Gastroesophageal sphincter (tissue), 4 donors: ENCODE measurements around the gene NIPAL1. TPM values are rescaled to one million over a fixed set of nuclear protein-coding genes. Genes with fewer than 3 reads are reported as not detected.

Experiments used
- ATAC-seq: fragments of 150-250 bp; one replicate; pipeline ENCODE4 v1.9.1; 2016; ENCODE audit warnings: mild to moderate bottlenecking, moderate library complexity
- H3K27ac ChIP-seq, 4 donors: fragments of 200-600 bp; sonication (generic) in 3 of 4; 1 replicate in 3 of 4; 2 replicates in 1 of 4; pipeline ENCODE4 v1.5.1; 2016 to 2019
- H3K27me3 ChIP-seq: fragments of 200-600 bp; sonication (generic); one replicate; pipeline ENCODE4 v1.5.1; 2019
- H3K36me3 ChIP-seq, 2 donors: fragments of 200-600 bp; sonication (generic); one replicate each; pipeline ENCODE4 v1.5.1; 2019; ENCODE audit warnings: control low read depth in 1 of 2
- H3K4me1 ChIP-seq, 3 donors: fragments of 200-600 bp; sonication (generic); 1 replicate in 2 of 3; 2 replicates in 1 of 3; pipeline ENCODE4 v1.5.1; 2016 to 2019; ENCODE audit warnings: control low read depth in 2 of 3
- H3K4me3 ChIP-seq, 2 donors: fragments of 200-600 bp; sonication (generic); one replicate each; pipeline ENCODE4 v1.5.1; 2019; ENCODE audit warnings: mild to moderate bottlenecking in 1 of 2, moderate library complexity in 1 of 2
- H3K9me3 ChIP-seq, 3 donors: fragments of 200-600 bp; sonication (generic); one replicate each; pipeline ENCODE4 v1.5.1; 2017 to 2019; ENCODE audit warnings: control low read depth in 2 of 3
- CTCF ChIP-seq, 4 experiments: fragments of 200-600 bp in 2 of 4; fragments of 450-650 bp in 2 of 4; sonication (generic) in 1 of 4; IDR thresholded peaks; one replicate each; pipeline ENCODE4 v1.5.1; 2017 to 2019; ENCODE audit warnings: antibody characterized with exemption in 4 of 4, mild to moderate bottlenecking in 2 of 4, moderate library complexity in 2 of 4
- EP300 ChIP-seq: sonication (generic); formaldehyde crosslinking; IDR thresholded peaks from one replicate; pipeline ENCODE4 v1.6.1; 2017; ENCODE audit warnings: antibody characterized with exemption, mild to moderate bottlenecking
- POLR2A ChIP-seq, 2 donors: fragments of 450-650 bp; IDR thresholded peaks; one replicate each; pipeline ENCODE4 v1.6.1; 2017; ENCODE audit warnings: antibody characterized with exemption in 2 of 2, mild to moderate bottlenecking in 2 of 2, moderate library complexity in 1 of 2
- POLR2AphosphoS5 ChIP-seq: sonication (generic); formaldehyde crosslinking; IDR thresholded peaks from one replicate; pipeline ENCODE4 v1.6.1; 2017; ENCODE audit warnings: antibody characterized with exemption
- WGBS, 2 donors: methylation state at CpG; one replicate each; pipeline ENCODE4 v1.1.5; 2018; ENCODE audit warnings: low coverage in 1 of 2; 5-methylcytosine and 5-hydroxymethylcytosine counted together
- total RNA-seq, 4 donors: library from RNA; depleted of rRNA; stranded (reverse); fragments of >200 nt; gene quantifications; one replicate each; pipeline ENCODE4 v1.1.0, GENCODE V29; 2016

The NIPAL1 gene
- total RNA-seq, 4 donors from 2014 or later, result 0.16 to 2.0 (median 0.25) TPM

- H3K9me3 ChIP-seq, result no peaks in the 10 kb centered on the region
- no peak overlapping the region for H3K4me3 ChIP-seq
- ATAC-seq, result no peak
- H3K27me3 ChIP-seq, result peaks cover 31% of the 10 kb centered on the region
- no peak for TF ChIP-seq POLR2A (IDR thresholded peaks at IDR 0.05)
- WGBS, 2 donors, result 60 to 89% methylated on average over 1 of the region's 1 CpG
- H3K36me3 ChIP-seq, result no peaks in the 10 kb centered on the region
- H3K27ac ChIP-seq, result no peak overlapping the region
- H3K4me1 ChIP-seq, result no peaks in the 10 kb centered on the region
Measured at GRCh38 chr4:48047896-48048295, 31.3 kb downstream of the NIPAL1 start.

GRCh38 chr4:48049483-48049882 lies 32.9 kb downstream of the NIPAL1 start:
- 74 to 76% methylated on average over 7 to 8 of the region's 8 CpGs for WGBS, 2 donors
- Histone ChIP-seq H3K36me3 (no peaks in the 10 kb centered on the region), H3K9me3 (no peaks in the 10 kb centered on the region), H3K27me3 (peaks cover 31% of the 10 kb centered on the region), H3K27ac (no peak overlapping the region), H3K4me1 (no peaks in the 10 kb centered on the region), H3K4me3 (no peak overlapping the region)
- ATAC-seq, result no peak
- TF ChIP-seq EP300 (no peak), POLR2A (IDR thresholded peaks at IDR 0.05) (no peak), POLR2AphosphoS5 (no peak), CTCF (IDR thresholded peaks at IDR 0.05) (no peak)

GRCh38 chr4:48051078-48051477 lies 34.5 kb downstream of the NIPAL1 start:
- Histone ChIP-seq H3K4me3 (no peak overlapping the region), H3K27me3 (peaks cover 16% of the 10 kb centered on the region), H3K36me3 (no peaks in the 10 kb centered on the region), H3K27ac (no peak overlapping the region), H3K4me1 (no peaks in the 10 kb centered on the region), H3K9me3 (no peaks in the 10 kb centered on the region)
- WGBS, 2 donors, result no CpG with 5 or more reads among the region's 1 CpG
- TF ChIP-seq POLR2AphosphoS5 (no peak), POLR2A (IDR thresholded peaks at IDR 0.05) (no peak), CTCF (IDR thresholded peaks at IDR 0.05) (no peak), EP300 (no peak)
- no peak for ATAC-seq

GRCh38 chr4:48058617-48059530 lies 42.3 kb downstream of the NIPAL1 start:
- no peaks in the 10 kb centered on the region for H3K9me3 ChIP-seq
- no peaks in the 10 kb centered on the region for H3K36me3 ChIP-seq
- H3K4me3 ChIP-seq, result no peak overlapping the region
- no peaks in the 10 kb centered on the region for H3K27me3 ChIP-seq
- no peak for ATAC-seq
- TF ChIP-seq CTCF (IDR thresholded peaks at IDR 0.05), result no peak
- no peak for TF ChIP-seq POLR2AphosphoS5
- TF ChIP-seq EP300, result no peak
- no peak for TF ChIP-seq POLR2A (IDR thresholded peaks at IDR 0.05)
- no peak overlapping the region for H3K27ac ChIP-seq
- 69 to 70% methylated on average over 2 to 5 of the region's 5 CpGs for WGBS, 2 donors
- no peaks in the 10 kb centered on the region for H3K4me1 ChIP-seq

- no peak for ATAC-seq
- Histone ChIP-seq H3K27ac (no peak overlapping the region), H3K4me1 (no peaks in the 10 kb centered on the region), H3K36me3 (no peaks in the 10 kb centered on the region), H3K27me3 (no peaks in the 10 kb centered on the region), H3K4me3 (no peak overlapping the region), H3K9me3 (no peaks in the 10 kb centered on the region)
- WGBS, 2 donors, result 70 to 86% methylated on average over 1 to 3 of the region's 3 CpGs
- TF ChIP-seq CTCF (IDR thresholded peaks at IDR 0.05), result no peak
- no peak for TF ChIP-seq POLR2AphosphoS5
- no peak for TF ChIP-seq EP300
- TF ChIP-seq POLR2A (IDR thresholded peaks at IDR 0.05), result no peak
Measured at GRCh38 chr4:48064349-48064748, 47.8 kb downstream of the NIPAL1 start.
